Tibial nerve (tissue), 3 donors: ENCODE results near the gene LRRC73.

Experiments used
- POLR2A ChIP-seq, 2 donors: fragments of 450-650 bp; IDR thresholded peaks; one replicate each; pipeline ENCODE4 v1.6.1; 2017; ENCODE audit warnings: antibody characterized with exemption in 2 of 2, mild to moderate bottlenecking in 2 of 2, moderate library complexity in 2 of 2
- TF ChIP-seq, protein P1 (sequence below), 5 experiments: fragments of 200-600 bp in 3 of 5; fragments of 450-650 bp in 2 of 5; sonication (generic) in 3 of 5; IDR thresholded peaks; one replicate each; pipeline ENCODE4 v1.5.1; 2016 to 2019; ENCODE audit warnings: antibody characterized with exemption in 5 of 5, mild to moderate bottlenecking in 3 of 5, moderate library complexity in 2 of 5

DNA sequence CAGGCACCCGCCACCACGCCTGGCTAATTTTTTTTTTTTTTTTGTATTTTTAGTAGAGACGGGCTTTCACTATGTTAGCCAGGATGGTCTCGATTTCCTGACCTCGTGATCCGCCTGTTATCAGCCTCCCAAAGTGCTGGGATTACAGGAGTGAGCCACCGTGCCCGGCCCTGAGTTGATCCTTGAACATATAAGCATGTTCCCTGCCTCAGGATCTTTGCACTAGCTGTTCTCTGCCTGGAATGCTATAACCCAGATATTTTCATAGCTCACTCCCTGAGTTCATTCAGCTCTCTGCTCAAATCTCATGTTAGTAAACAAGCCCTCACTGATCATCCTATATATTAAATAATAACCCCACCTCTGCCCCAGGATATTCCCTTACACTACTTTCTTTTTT is 45.8 kb downstream of the LRRC73 start:
- TF ChIP-seq, protein P1, sequence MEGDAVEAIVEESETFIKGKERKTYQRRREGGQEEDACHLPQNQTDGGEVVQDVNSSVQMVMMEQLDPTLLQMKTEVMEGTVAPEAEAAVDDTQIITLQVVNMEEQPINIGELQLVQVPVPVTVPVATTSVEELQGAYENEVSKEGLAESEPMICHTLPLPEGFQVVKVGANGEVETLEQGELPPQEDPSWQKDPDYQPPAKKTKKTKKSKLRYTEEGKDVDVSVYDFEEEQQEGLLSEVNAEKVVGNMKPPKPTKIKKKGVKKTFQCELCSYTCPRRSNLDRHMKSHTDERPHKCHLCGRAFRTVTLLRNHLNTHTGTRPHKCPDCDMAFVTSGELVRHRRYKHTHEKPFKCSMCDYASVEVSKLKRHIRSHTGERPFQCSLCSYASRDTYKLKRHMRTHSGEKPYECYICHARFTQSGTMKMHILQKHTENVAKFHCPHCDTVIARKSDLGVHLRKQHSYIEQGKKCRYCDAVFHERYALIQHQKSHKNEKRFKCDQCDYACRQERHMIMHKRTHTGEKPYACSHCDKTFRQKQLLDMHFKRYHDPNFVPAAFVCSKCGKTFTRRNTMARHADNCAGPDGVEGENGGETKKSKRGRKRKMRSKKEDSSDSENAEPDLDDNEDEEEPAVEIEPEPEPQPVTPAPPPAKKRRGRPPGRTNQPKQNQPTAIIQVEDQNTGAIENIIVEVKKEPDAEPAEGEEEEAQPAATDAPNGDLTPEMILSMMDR (IDR thresholded peaks at IDR 0.05), result no peak
- no peak for TF ChIP-seq POLR2A (IDR thresholded peaks at IDR 0.05)
